Motor neuron (in vitro differentiated cells): Measurements from ENCODE around the gene EED. TPM values are rescaled to one million over a fixed set of nuclear protein-coding genes. Genes with fewer than 3 reads are reported as not detected.
A peak's percentile ranks its signal among the peaks of the same experiment; 100 is the strongest.

ENCODE experiments used
- ATAC-seq, 8 experiments: fragments of 200-7000 bp; cut with Tn5 transposase; replicated peaks in 6 of 8; 2 replicates each; pipeline ENCODE4 v1.8.0; 2021; ENCODE audit warnings: mild to moderate bottlenecking in 8 of 8, moderate library complexity in 8 of 8
- H3K27ac ChIP-seq, 2 donors: fragments of 250-450 bp; sonication (Bioruptor Pico); 2 replicates each; pipeline ENCODE4 v1.9.0; 2021; ENCODE audit warnings: antibody characterized with exemption in 2 of 2, mild to moderate bottlenecking in 2 of 2, moderate library complexity in 1 of 2
- H3K4me1 ChIP-seq, 2 donors: fragments of 250-450 bp; sonication (Bioruptor Pico); replicated peaks in 1 of 2; 2 replicates each; pipeline ENCODE4 v1.6.1; 2021; ENCODE audit warnings: antibody characterized with exemption in 2 of 2, mild to moderate bottlenecking in 2 of 2, moderate library complexity in 1 of 2
- H3K4me3 ChIP-seq, 5 donors: fragments of 250-450 bp; sonication (Bioruptor Pico); 2 replicates each; pipeline ENCODE4 v1.9.0; 2021; ENCODE audit warnings: antibody characterized with exemption in 5 of 5, mild to moderate bottlenecking in 5 of 5, moderate library complexity in 4 of 5
- WGBS, 10 experiments: fragments of 450-650 bp; shearing (Covaris generic); methylation state at CpG; one replicate each; pipeline ENCODE4 v1.0.0; 2022; 5-methylcytosine and 5-hydroxymethylcytosine counted together
- in situ Hi-C, 9 experiments: fragments of 400-800 bp; cut with MboI; loops; one replicate each; pipeline ENCODE4 v1.15.0; 2021; ENCODE audit warnings: low sequenced_read_pairs in 9 of 9, low pct_unique_long_range_greater_than_20kb in 2 of 9; ENCODE audit not compliant: unreplicated experiment in 9 of 9
- total RNA-seq, 8 experiments: library from RNA; unstranded; fragments of 300-600 nt; gene quantifications; 2 replicates each; pipeline versions ENCODE4 v1.2.3 to v1.2.4, GENCODE V29; 2022

Gene EED
- total RNA-seq, 8 experiments from 2014 or later, result 11.1 to 36.5 (median 17.0) TPM

GRCh38 chr11:86207413-86207812 is 37.1 kb upstream of the EED start:
- H3K4me1 ChIP-seq, result peaks cover 0 to 3% of the 10 kb centered on the region in 2 donors
- in situ Hi-C loops, result loop anchor here in 2 of 9 experiments (25.0 kb wide), 1 partner anchor 170 kb away; no protein-coding TSS in a partner anchor
- no peak overlapping the region for H3K4me3 ChIP-seq
- no peak overlapping the region for H3K27ac ChIP-seq
- WGBS, 10 experiments, result 29 to 90% (median 80%) methylated on average over 1 to 2 of the region's 2 CpGs
- no peak for ATAC-seq

GRCh38 chr11:86208572-86208971 is 36.0 kb upstream of the EED start:
- no peak overlapping the region for H3K4me3 ChIP-seq
- peaks cover 0 to 3% of the 10 kb centered on the region in 2 donors for H3K4me1 ChIP-seq
- no peak overlapping the region for H3K27ac ChIP-seq
- in situ Hi-C loops, result loop anchor here in 2 of 9 experiments (25.0 kb wide), 1 partner anchor 171 kb away; no protein-coding TSS in a partner anchor
- no peak for ATAC-seq

GRCh38 chr11:86209806-86210657 is 34.5 kb upstream of the EED start:
- Histone ChIP-seq H3K4me1 (peaks cover 0 to 3% of the 10 kb centered on the region in 2 donors), H3K27ac (no peak overlapping the region), H3K4me3 (no peak overlapping the region)
- in situ Hi-C loops, result loop anchor here in 2 of 9 experiments (10.0 to 25.0 kb wide), 2 partner anchors 173 to 345 kb away; no protein-coding TSS in a partner anchor
- ATAC-seq, result no peak
- 83 to 100% (median 91%) methylated on average over 2 to 9 of the region's 9 CpGs; no CpG with 5 or more reads in 2 of the 10 experiments for WGBS, 10 experiments

- Histone ChIP-seq H3K27ac (no peak overlapping the region), H3K4me3 (no peak overlapping the region), H3K4me1 (peaks cover 0 to 3% of the 10 kb centered on the region in 2 donors)
- 26 to 100% (median 83%) methylated on average over 1 to 4 of the region's 4 CpGs for WGBS, 10 experiments
- in situ Hi-C loops, result loop anchor here in 2 of 9 experiments (10.0 to 25.0 kb wide), 2 partner anchors 174 to 346 kb away; no protein-coding TSS in a partner anchor
- ATAC-seq, result no peak
Measured at GRCh38 chr11:86210898-86211297, 33.7 kb upstream of the EED start.

- in situ Hi-C loops, result loop anchor here in 2 of 9 experiments (10.0 to 25.0 kb wide), 2 partner anchors 174 to 347 kb away; no protein-coding TSS in a partner anchor
Measured at GRCh38 chr11:86211619-86212018, 32.9 kb upstream of the EED start.

GRCh38 chr11:86212019-86212611 is 32.4 kb upstream of the EED start:
- Histone ChIP-seq H3K27ac (no peak overlapping the region), H3K4me3 (no peak overlapping the region), H3K4me1 (peaks cover 0 to 3% of the 10 kb centered on the region in 2 donors)
- in situ Hi-C loops, result loop anchor here in 2 of 9 experiments (10.0 to 25.0 kb wide), 2 partner anchors 175 to 347 kb away; no protein-coding TSS in a partner anchor
- ATAC-seq, result no peak
- 53 to 100% (median 87%) methylated on average over 1 to 2 of the region's 2 CpGs; no CpG with 5 or more reads in 2 of the 10 experiments for WGBS, 10 experiments

More at GRCh38 chr11:86211619-86212018, 32.9 kb upstream of the EED start:
- 40 to 100% (median 72%) methylated on average over 1 to 4 of the region's 4 CpGs for WGBS, 10 experiments
- Histone ChIP-seq H3K4me1 (peaks cover 0 to 3% of the 10 kb centered on the region in 2 donors), H3K27ac (no peak overlapping the region), H3K4me3 (no peak overlapping the region)
- ATAC-seq, result no peak

GRCh38 chr11:86214710-86215109 is 29.8 kb upstream of the EED start:
- Histone ChIP-seq H3K4me3 (no peak overlapping the region), H3K4me1 (no peaks in the 10 kb centered on the region), H3K27ac (no peak overlapping the region)
- in situ Hi-C loops, result loop anchor here in 2 of 9 experiments (10.0 to 25.0 kb wide), 2 partner anchors 177 to 350 kb away; no protein-coding TSS in a partner anchor
- 80 to 100% (median 86%) methylated on average over 1 of the region's 1 CpG; no CpG with 5 or more reads in 6 of the 10 experiments for WGBS, 10 experiments
- no peak for ATAC-seq

- Histone ChIP-seq H3K4me1 (no peaks in the 10 kb centered on the region), H3K27ac (no peak overlapping the region), H3K4me3 (no peak overlapping the region)
- peak in 4 of 8 experiments; percentile 27 to 99 (median 98) for ATAC-seq
- 4 to 89% (median 75%) methylated on average over 2 to 11 of the region's 14 CpGs for WGBS, 10 experiments
- in situ Hi-C loops, result loop anchor here in 2 of 9 experiments (10.0 to 25.0 kb wide), 2 partner anchors 181 to 354 kb away; no protein-coding TSS in a partner anchor
Measured at GRCh38 chr11:86218125-86219084, 26.1 kb upstream of the EED start.

- WGBS, 10 experiments, result 75 to 100% (median 87%) methylated on average over 2 to 7 of the region's 7 CpGs
- in situ Hi-C loops, result loop anchor here in 2 of 9 experiments (10.0 to 25.0 kb wide), 2 partner anchors 182 to 355 kb away; no protein-coding TSS in a partner anchor
- no peak overlapping the region for H3K4me3 ChIP-seq
- no peak for ATAC-seq
- H3K4me1 ChIP-seq, result no peaks in the 10 kb centered on the region
- no peak overlapping the region for H3K27ac ChIP-seq
Measured at GRCh38 chr11:86219311-86220193, 25.0 kb upstream of the EED start.

GRCh38 chr11:86220653-86221052 is 23.9 kb upstream of the EED start:
- Histone ChIP-seq H3K4me3 (no peak overlapping the region), H3K4me1 (no peaks in the 10 kb centered on the region), H3K27ac (no peak overlapping the region)
- ATAC-seq, result no peak
- 60 to 100% (median 92%) methylated on average over 1 of the region's 1 CpG; no CpG with 5 or more reads in 3 of the 10 experiments for WGBS, 10 experiments
- in situ Hi-C loops, result loop anchor here in 2 of 9 experiments (25.0 kb wide), 1 partner anchor 183 kb away; no protein-coding TSS in a partner anchor

GRCh38 chr11:86222081-86222480 is 22.5 kb upstream of the EED start:
- in situ Hi-C loops, result loop anchor here in 2 of 9 experiments (25.0 kb wide), 1 partner anchor 185 kb away; no protein-coding TSS in a partner anchor
- 17 to 80% (median 70%) methylated on average over 1 to 2 of the region's 2 CpGs; no CpG with 5 or more reads in 3 of the 10 experiments for WGBS, 10 experiments
- Histone ChIP-seq H3K27ac (no peak overlapping the region), H3K4me1 (no peaks in the 10 kb centered on the region), H3K4me3 (no peak overlapping the region)
- ATAC-seq, result no peak
